Activated T-cell treated with anti-CD3 and anti-CD28 coated beads for 48 hours (primary cell): ENCODE measurements around the gene PBXIP1.
"Not testable (repeated sequence)": the region's sequence is repeated elsewhere in the genome, so short reads cannot be mapped to it uniquely, and the experiment has no call there.

Experiments
- DNase-seq: peaks from one replicate; pipeline ENCODE4 v3.0.0-alpha.2; 2020; ENCODE audit warnings: low read depth

PBXIP1 gene

GRCh38 chr1:154955718-154956543 is at the start of gene PBXIP1:
Gene PBXIP1, minus strand, starts transcription at chr1:154956099. Its CDS starts 2,378 bp downstream, at chr1:154953721.
- DNase-seq = peak; percentile 69

DNA sequence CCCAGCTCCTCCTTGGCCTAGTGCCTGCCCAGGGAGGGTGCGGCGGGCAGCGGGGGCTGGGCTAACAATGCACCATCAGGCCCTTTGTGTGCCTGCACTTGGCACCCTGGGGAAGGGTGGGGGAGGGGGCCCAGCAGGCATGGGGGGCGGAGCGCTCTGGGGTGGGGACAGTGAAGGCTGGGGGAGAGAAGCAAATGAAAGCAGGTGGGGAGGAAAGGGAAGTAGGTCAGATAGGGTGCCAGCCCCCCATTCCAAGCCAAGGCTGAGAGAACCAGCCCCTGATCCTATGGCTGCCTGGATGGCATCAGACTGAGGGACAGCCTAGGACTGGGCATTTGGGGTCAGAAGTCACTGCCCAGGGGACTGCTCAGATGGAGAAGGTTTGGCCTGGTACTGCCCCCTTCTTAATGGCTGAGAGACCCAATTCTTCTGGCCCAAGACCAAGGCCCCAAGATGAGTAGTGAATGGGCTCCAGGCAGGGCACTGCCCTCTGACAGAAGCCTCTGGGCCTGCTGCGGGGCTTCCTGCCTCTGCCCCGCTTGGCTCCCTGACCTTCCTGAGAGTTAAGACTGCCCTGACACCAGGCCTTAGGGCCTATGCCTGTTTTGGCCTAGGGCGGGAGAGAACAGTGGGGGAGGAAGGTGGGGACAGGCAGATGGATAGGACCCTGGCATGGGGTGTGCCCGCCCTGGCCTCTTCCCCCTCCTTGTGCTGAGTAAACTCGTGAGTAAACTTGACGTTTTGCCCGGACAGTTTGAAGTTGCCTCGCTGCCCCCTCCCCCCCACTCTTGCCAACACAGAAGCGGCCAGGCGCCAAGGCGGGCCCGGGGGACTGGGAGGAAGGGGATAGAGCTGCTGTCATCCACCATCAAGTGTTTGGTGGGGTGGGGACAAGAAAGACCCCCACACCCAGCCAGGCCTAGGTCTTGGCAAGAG is 49.4 kb upstream of the PBXIP1 start:
- no peak for DNase-seq

DNA sequence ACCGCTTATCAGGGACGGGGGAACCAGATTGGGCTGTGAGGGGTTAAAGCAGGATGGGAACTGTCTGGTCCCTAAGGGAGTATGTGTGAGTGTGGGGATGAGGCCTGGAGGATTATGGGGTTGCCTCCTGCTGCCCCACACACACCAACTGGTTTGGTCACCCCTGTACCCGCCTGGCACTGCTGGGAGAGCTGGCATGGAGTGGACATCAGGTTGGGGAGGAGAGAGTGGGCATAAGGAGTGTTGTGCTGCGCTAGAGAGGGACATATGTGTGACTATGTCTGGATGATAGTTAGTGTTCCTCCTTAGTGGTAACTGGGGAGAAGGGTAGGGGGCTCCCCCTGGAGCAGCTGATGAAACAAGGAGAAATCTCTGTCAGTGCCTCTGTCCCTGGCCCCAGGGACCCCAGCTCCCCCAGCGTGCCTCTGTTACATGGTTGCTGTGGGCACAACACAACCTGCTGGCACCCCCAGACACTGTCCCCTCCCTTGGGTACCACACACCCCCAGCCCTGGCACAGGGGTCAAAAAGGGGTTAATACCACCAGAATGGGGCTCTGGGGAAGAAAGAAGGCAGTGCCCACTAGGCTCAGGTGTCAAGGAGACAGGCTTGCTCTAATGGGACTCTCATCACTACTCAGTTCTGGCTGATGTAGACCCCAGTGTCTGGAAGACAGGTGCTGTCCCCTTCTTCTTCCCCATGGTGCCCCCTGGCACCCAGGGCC is 48.6 kb upstream of the PBXIP1 start:
- no peak for DNase-seq

GRCh38 chr1:155003766-155004351 is 48.0 kb upstream of the PBXIP1 start:
- no peak for DNase-seq

- DNase-seq = no peak
Measured at GRCh38 chr1:155003227-155003765, 47.4 kb upstream of the PBXIP1 start.

GRCh38 chr1:155002464-155003226 is 46.7 kb upstream of the PBXIP1 start, which contains the start of gene ZBTB7B:
Gene ZBTB7B, plus strand, starts transcription at chr1:155002802. Its CDS starts 11,859 bp downstream, at chr1:155014661.
- no peak for DNase-seq

GRCh38 chr1:155001675-155002463 is 46.0 kb upstream of the PBXIP1 start:
- peak; percentile 98 for DNase-seq

DNA sequence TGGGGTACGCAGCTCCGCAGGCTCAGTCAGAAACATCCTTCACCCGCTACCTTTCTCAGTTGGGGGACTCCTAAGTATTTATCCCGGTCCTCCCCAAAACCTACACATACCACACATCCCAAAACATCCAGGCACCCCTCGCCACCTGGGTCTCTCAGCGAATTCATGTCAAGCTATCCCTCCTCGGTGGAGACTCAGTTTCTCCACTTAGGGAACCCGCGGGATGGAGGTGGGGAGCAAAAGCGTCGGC is 45.5 kb upstream of the PBXIP1 start:
- no peak for DNase-seq

DNA sequence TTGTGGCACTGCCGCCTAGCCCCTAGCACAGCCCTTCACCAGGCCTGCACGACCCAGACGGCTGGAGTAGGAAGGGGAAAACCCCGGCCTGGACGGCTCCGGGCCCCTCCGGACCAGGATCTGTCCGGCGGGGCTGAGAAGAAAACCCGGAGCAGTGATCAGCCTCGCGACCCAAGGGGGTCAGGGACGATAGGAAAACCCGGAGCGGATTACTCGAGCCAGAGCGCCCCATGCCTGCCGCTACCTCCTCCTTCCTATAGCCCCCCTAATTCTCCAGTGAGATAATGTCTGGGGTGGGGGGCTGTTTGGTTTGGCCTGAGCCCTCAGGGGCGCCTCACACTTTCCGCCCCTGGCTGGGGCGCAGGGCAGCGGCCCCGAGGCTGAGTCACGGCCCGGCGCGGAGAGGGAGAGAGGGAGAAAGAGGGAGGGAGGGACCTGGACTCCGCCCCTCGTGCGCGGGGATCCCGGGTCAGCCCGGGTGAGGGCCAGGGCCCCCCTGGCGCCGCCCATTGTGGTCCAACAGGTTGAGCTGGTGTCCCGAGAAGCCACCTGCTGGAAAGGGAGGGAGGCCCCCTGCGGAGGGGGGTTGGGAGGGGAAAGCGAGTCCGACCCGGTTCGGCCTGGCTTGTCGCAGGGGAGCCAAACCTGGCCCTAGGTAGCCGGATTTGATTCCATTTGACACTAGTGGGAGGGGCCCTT is 45.0 kb upstream of the PBXIP1 start:
- peak; percentile 85 for DNase-seq

DNA sequence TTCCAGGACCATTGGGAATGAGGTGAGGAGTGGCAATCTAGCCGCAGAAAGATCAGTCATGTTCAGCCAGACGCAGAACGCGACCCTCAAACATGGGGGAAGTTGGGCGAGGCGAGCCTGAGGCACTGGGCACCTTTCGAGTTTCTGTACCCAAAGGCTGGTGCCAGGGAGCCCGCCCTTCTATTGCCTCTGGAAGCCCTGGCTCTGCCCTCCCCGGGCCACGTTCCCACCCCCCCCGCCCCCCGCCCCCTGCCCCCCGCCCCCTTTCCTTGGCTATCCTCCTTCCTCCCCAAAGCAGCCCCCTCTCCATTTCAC is 44.5 kb upstream of the PBXIP1 start:
- DNase-seq = no peak

GRCh38 chr1:154999571-155000410 is 43.9 kb upstream of the PBXIP1 start:
- DNase-seq = peak; percentile 72

GRCh38 chr1:154998818-154999570 is 43.1 kb upstream of the PBXIP1 start:
- peak; percentile 81 for DNase-seq

DNA sequence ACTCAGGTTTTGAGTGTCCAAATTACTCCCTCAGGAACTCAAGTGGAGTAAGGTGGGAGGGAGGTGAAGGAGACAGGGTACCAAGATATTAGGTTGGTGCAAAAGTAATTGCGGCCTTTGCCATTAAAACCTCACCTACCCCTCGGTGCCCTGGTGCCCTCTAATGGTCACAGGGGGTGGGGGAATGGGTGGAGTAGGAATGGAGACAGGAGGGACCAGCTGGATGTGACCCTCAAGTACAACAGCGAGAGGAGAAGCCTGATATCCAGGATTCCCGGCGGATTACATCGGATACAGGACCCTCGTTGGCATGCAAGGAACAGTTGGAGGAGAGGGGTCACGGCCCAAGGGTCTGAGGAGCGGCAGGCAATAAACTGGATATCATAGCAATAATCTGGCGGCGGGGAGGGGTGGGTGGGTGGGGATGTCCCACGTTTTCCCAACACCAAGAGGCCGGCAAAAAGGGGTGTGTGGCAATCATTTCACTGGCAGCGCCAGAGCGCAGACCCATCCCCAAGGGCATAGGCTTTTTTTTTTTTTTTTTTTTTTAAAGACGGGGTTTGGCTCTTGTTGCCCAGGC is 42.4 kb upstream of the PBXIP1 start:
- no peak for DNase-seq

DNA sequence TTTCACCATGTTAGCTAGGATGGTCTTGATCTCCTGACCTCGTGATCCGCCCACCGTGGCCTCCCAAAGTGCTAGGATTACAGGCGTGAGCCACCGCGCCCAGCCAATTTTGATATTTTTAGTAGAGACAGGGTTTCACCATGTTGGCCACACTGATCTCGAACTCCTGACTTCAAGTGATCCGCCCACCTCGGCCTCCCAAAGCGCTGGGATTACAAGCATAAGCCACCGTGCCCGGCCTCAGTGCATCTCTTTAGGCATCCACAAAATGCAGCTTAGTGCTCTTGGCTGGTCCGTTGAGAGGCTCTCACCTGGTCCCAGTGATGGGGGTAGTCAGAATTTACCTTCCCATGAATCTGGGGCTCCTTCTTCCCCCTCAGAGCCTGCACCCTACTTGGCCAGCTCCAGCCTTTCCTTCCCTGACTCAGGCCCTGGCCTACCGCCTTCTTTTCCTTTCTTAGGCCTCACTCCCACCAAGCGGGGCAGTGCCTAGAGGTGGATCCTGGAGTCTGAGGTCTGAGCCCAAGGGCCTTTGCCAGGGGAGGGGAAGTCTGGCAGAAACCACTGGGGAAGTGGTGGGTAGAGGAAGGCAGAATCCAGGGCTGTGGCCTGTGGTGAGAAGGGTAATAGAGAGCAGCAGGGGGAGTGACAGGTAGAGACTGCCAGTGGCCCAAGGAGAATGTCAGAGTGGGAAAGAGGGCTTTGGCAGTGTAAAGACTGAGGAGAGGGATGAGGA is 41.2 kb upstream of the PBXIP1 start:
- DNase-seq = no peak

DNA sequence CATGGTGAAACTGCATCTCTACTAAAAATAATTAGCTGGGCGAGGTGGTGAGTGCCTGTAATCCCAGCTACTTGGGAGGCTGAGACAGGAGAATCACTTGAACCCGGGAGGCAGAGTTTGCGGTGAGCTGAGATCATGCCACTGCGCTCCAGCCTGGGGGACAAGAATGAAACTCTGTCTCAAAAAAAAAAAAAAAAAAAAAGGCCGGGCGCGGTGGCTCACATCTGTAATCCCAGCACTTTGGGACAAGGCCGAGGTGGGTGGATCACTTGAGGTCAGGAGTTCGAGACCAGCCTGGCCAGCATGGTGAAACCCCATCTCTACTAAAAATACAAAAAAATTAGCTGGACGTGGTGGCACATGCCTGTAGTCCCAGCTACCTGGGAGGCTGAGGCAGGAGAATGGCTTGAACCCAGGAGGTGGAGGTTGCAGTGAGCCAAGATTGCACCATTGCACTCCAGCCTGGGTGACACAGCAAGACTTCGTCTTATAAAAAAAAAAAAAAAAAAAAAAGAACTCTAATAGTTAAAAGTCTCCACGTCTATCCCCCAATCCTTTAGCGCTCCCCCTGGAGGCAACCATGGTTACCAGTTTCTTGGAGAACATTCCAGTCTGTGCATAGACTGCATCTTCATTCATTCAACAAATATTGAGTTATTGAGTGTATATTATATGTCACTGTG is 39.5 kb upstream of the PBXIP1 start:
- DNase-seq = not testable (repeated sequence)

- DNase-seq = no peak
Measured at GRCh38 chr1:154994591-154994990, 38.7 kb upstream of the PBXIP1 start.

GRCh38 chr1:154994269-154994587 is 38.3 kb upstream of the PBXIP1 start:
- no peak for DNase-seq
